NCI-H748 treated with DMSO at 0.1 percent for 48 hours (cell line): ENCODE measurements around the gene RXRG.

ENCODE experiments used
- DNase-seq: peaks from one replicate; lab custom pipeline; 2025; lab: John Stamatoyannopoulos, UW

RXRG gene

GRCh38 chr1:165369255-165369848 is 75.6 kb downstream of the RXRG start:
- peak; percentile 22 for DNase-seq

- peak; percentile 65 for DNase-seq
These were observed 77.4 kb downstream of the RXRG start for GRCh38 chr1:165367375-165367993.

GRCh38 chr1:165365341-165365740 is 79.6 kb downstream of the RXRG start:
- no peak for DNase-seq

GRCh38 chr1:165364568-165365133 is 80.3 kb downstream of the RXRG start:
- peak; percentile 15 for DNase-seq

GRCh38 chr1:165356876-165357275 is 88.0 kb downstream of the RXRG start:
- DNase-seq = no peak

- no peak for DNase-seq
These were observed 88.7 kb downstream of the RXRG start, which contains the start of gene LMX1A for GRCh38 chr1:165355977-165356811. Gene LMX1A, minus strand, starts transcription at chr1:165356715. Its CDS starts 1,156 bp downstream, at chr1:165355559.

GRCh38 chr1:165355139-165355976 is 89.6 kb downstream of the RXRG start:
- no peak for DNase-seq

- DNase-seq = no peak
These were observed 90.2 kb downstream of the RXRG start for GRCh38 chr1:165354739-165355138.

GRCh38 chr1:165353731-165354671 is 90.9 kb downstream of the RXRG start:
- DNase-seq = no peak

GRCh38 chr1:165352442-165353293 is 92.3 kb downstream of the RXRG start:
- DNase-seq = no peak

- no peak for DNase-seq
These were observed 93.0 kb downstream of the RXRG start for GRCh38 chr1:165351863-165352441.
